LNCAP (cell line): Measurements from ENCODE around the gene TRIM8.

Experiments
- TF ChIP-seq, protein P1 (sequence below): fragments of 450-650 bp; IDR thresholded peaks from 2 replicates; pipeline ENCODE4 v1.5.1; 2017; ENCODE audit warnings: mild to moderate bottlenecking

The TRIM8 gene

GRCh38 chr10:102696736-102697135, 52.5 kb downstream of the TRIM8 start:
- TF ChIP-seq, protein P1, sequence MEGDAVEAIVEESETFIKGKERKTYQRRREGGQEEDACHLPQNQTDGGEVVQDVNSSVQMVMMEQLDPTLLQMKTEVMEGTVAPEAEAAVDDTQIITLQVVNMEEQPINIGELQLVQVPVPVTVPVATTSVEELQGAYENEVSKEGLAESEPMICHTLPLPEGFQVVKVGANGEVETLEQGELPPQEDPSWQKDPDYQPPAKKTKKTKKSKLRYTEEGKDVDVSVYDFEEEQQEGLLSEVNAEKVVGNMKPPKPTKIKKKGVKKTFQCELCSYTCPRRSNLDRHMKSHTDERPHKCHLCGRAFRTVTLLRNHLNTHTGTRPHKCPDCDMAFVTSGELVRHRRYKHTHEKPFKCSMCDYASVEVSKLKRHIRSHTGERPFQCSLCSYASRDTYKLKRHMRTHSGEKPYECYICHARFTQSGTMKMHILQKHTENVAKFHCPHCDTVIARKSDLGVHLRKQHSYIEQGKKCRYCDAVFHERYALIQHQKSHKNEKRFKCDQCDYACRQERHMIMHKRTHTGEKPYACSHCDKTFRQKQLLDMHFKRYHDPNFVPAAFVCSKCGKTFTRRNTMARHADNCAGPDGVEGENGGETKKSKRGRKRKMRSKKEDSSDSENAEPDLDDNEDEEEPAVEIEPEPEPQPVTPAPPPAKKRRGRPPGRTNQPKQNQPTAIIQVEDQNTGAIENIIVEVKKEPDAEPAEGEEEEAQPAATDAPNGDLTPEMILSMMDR: no peak

GRCh38 chr10:102698894-102699293, 54.6 kb downstream of the TRIM8 start:
- TF ChIP-seq, protein P1: no peak

DNA sequence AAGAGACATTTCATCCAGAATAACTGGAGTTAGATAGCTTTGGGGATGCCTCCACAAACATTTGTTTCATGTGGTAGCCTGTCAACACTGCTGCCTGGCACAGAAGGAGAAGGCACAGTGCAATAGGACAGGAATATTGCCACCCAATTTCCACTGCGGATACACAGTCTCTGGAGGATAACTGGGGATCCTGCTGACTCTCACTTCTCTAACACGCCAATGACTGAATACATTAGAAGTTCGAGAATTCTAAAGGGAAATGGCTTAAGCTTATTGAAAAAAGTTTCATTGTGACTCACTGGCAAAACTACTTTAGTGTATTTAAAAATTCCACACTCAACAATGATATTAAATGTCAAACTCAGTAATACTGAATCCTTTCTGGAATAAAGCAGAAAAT, 57.0 kb downstream of the TRIM8 start:
- TF ChIP-seq, protein P1: no peak

- TF ChIP-seq, protein P1: no peak
Measured at GRCh38 chr10:102701796-102702195, 57.5 kb downstream of the TRIM8 start.

- TF ChIP-seq, protein P1: no peak
Measured at GRCh38 chr10:102702742-102703141, 58.5 kb downstream of the TRIM8 start.

- TF ChIP-seq, protein P1: no peak
Measured at GRCh38 chr10:102704915-102705314, 60.6 kb downstream of the TRIM8 start.

DNA sequence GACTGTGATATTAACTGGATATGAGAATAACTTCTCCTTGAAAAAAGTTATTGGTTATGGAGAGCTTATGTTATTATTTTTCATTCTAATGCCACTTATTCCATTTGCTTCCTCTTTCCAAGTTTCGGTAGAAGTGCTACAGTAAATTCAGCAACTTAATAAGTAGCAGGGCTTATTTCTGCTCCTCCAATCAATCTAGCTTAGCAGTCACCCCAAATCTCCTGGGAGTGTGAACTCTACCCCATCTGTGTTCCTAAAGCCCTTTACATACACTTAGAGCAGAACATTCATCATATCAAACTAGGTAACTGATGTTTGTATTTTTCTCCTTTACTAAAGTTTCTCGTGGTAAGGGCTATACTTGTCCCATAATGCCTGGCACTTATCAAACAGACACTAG, 61.3 kb downstream of the TRIM8 start:
- TF ChIP-seq, protein P1: no peak
